Stimulated activated CD4-positive, alpha-beta T cell treated with anti-CD3 and anti-CD28 coated beads, Interleukin-4, amount 100 ng/mL, for 4 hours (primary cell): ENCODE data around the gene BCAS3.

Experiments
- DNase-seq, 2 experiments: peaks; one replicate each; pipeline ENCODE4 v3.0.0-alpha.2; 2020

BCAS3 gene

GRCh38 chr17:61208301-61209105, 530.9 kb downstream of the BCAS3 start:
- DNase-seq, result no peak

- DNase-seq, result no peak
These were observed 531.4 kb downstream of the BCAS3 start for GRCh38 chr17:61209106-61209439.

GRCh38 chr17:61209525-61209924, 531.9 kb downstream of the BCAS3 start:
- no peak for DNase-seq

- DNase-seq, result no peak
These were observed 533.6 kb downstream of the BCAS3 start for GRCh38 chr17:61211236-61211635.

GRCh38 chr17:61212655-61213054, 535.0 kb downstream of the BCAS3 start:
- DNase-seq, result no peak

- no peak for DNase-seq
These were observed 537.1 kb downstream of the BCAS3 start for GRCh38 chr17:61214753-61215152.

GRCh38 chr17:61216066-61216465, 538.4 kb downstream of the BCAS3 start:
- no peak for DNase-seq

GRCh38 chr17:61217878-61218437, 540.3 kb downstream of the BCAS3 start:
- DNase-seq, result no peak

GRCh38 chr17:61218438-61218837, 540.8 kb downstream of the BCAS3 start:
- DNase-seq, result no peak

- no peak for DNase-seq
These were observed 541.8 kb downstream of the BCAS3 start for GRCh38 chr17:61219460-61219859.

GRCh38 chr17:61221181-61221580, 543.5 kb downstream of the BCAS3 start:
- no peak for DNase-seq

GRCh38 chr17:61221597-61222471, 544.2 kb downstream of the BCAS3 start:
- no peak for DNase-seq

GRCh38 chr17:61223725-61224124, 546.1 kb downstream of the BCAS3 start:
- no peak for DNase-seq

- no peak for DNase-seq
These were observed 547.7 kb downstream of the BCAS3 start for GRCh38 chr17:61225178-61225882.

GRCh38 chr17:61227866-61228265, 550.2 kb downstream of the BCAS3 start:
- DNase-seq, result no peak

GRCh38 chr17:61230461-61230860, 552.8 kb downstream of the BCAS3 start:
- DNase-seq, result no peak

- no peak for DNase-seq
These were observed 553.5 kb downstream of the BCAS3 start for GRCh38 chr17:61230972-61231820.

GRCh38 chr17:61232871-61233270, 555.2 kb downstream of the BCAS3 start:
- no peak for DNase-seq

- no peak for DNase-seq
These were observed 556.5 kb downstream of the BCAS3 start for GRCh38 chr17:61233991-61234750.

GRCh38 chr17:61235001-61235826, 557.6 kb downstream of the BCAS3 start:
- no peak for DNase-seq

GRCh38 chr17:61235827-61236197, 558.2 kb downstream of the BCAS3 start:
- DNase-seq, result no peak
